Breast epithelium (tissue), 4 donors: ENCODE data around the gene BIN1. TPM values are rescaled to one million over a fixed set of nuclear protein-coding genes. Genes with fewer than 3 reads are reported as not detected.

ENCODE experiments used
- DNase-seq, 2 donors: peaks; one replicate each; pipeline ENCODE4 v3.0.0-alpha.2; 2019; ENCODE audit warnings: low spot score in 2 of 2
- H3K27ac ChIP-seq, 2 donors: fragments of 200-600 bp; sonication (generic) in 1 of 2; one replicate each; pipeline ENCODE4 v1.5.1; 2016 to 2019; ENCODE audit warnings: mild to moderate bottlenecking in 1 of 2
- H3K27me3 ChIP-seq, 2 donors: fragments of 200-600 bp; sonication (generic) in 1 of 2; one replicate each; pipeline versions ENCODE4 v1.5.1 to v1.6.0; 2017 to 2019; ENCODE audit warnings: control low read depth in 1 of 2, mild to moderate bottlenecking in 1 of 2
- H3K36me3 ChIP-seq: fragments of 200-600 bp; one replicate; pipeline ENCODE4 v1.5.1; 2019
- H3K4me1 ChIP-seq, 2 donors: fragments of 200-600 bp; sonication (generic); one replicate each; pipeline ENCODE4 v1.5.1; 2016 to 2019; ENCODE audit warnings: control low read depth in 1 of 2
- H3K4me3 ChIP-seq, 3 donors: fragments of 200-600 bp; sonication (generic); 1 replicate in 2 of 3; 2 replicates in 1 of 3; pipeline ENCODE4 v1.5.1; 2016 to 2019; ENCODE audit warnings: mild to moderate bottlenecking in 3 of 3, moderate library complexity in 2 of 3
- H3K9me3 ChIP-seq, 2 donors: fragments of 200-600 bp; sonication (generic) in 1 of 2; one replicate each; pipeline ENCODE4 v1.5.1; 2016 to 2019; ENCODE audit warnings: control low read depth in 1 of 2
- POLR2A ChIP-seq: fragments of 450-650 bp; IDR thresholded peaks from one replicate; pipeline ENCODE4 v1.6.1; 2016; ENCODE audit warnings: antibody characterized with exemption, mild to moderate bottlenecking, moderate library complexity
- POLR2AphosphoS5 ChIP-seq, 3 donors: sonication (generic); formaldehyde crosslinking; IDR thresholded peaks; one replicate each; pipeline ENCODE4 v1.6.1; 2017; ENCODE audit warnings: antibody characterized with exemption in 3 of 3
- intact Hi-C: fragments of 100-400 bp; cut with DNase I; formaldehyde crosslinking; loops from one replicate; pipeline ENCODE4 v1.15.1; 2023; ENCODE audit warnings: low total_unique reads
- total RNA-seq, 3 donors: library from RNA; depleted of rRNA; stranded (reverse); fragments of >200 nt; gene quantifications; one replicate each; pipeline ENCODE4 v1.1.0, GENCODE V29; 2016
- TF ChIP-seq, protein P1 (sequence below), 3 donors: fragments of 450-650 bp; IDR thresholded peaks; one replicate each; pipeline ENCODE4 v1.5.1; 2016 to 2017; ENCODE audit warnings: antibody characterized with exemption in 3 of 3, mild to moderate bottlenecking in 3 of 3, moderate library complexity in 3 of 3

Gene BIN1
- total RNA-seq, 3 donors from 2014 or later = 30.1 to 74.4 (median 59.3) TPM

DNA sequence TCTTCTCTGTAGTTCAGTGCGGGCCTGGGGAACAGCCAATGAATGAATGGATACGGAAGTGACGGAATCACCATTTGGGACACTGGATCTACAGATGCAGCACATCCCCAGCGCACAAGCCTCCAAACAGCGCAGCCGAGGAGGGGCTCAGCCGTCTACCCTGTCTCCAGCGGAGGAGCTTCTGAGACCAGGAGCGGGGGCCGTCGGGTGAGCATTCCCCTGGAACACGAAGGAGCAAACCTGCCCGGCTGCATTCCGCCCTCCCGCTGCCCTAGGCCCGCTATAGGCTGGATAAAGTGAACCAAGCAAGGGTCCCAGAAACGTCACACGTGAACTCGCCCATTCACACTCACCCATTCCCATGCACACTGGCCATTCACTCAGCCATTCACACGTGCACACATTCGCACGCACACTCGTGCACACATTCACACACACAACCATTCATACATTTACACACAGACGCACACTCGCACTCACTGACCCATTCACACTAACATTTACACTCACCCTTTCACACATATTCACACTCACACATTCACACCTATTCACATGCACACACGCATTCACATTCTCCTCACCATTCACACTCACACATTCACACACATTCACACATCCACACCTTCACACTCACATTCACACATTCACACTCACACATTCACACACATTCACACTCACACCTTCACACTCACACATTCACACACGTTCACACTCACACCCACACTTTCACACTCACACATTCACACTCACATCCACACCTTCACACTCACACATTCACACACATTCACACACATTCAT lies 63.4 kb downstream of the BIN1 start:
- no peak for DNase-seq
- no peak overlapping the region for H3K4me3 ChIP-seq
- intact Hi-C loops = no loop called here
- H3K27me3 ChIP-seq = no peaks in the 10 kb centered on the region
- no peak overlapping the region for H3K27ac ChIP-seq
- no peaks in the 10 kb centered on the region for H3K9me3 ChIP-seq
- H3K4me1 ChIP-seq = no peaks in the 10 kb centered on the region
- H3K36me3 ChIP-seq = no peaks in the 10 kb centered on the region
- TF ChIP-seq, protein P1, sequence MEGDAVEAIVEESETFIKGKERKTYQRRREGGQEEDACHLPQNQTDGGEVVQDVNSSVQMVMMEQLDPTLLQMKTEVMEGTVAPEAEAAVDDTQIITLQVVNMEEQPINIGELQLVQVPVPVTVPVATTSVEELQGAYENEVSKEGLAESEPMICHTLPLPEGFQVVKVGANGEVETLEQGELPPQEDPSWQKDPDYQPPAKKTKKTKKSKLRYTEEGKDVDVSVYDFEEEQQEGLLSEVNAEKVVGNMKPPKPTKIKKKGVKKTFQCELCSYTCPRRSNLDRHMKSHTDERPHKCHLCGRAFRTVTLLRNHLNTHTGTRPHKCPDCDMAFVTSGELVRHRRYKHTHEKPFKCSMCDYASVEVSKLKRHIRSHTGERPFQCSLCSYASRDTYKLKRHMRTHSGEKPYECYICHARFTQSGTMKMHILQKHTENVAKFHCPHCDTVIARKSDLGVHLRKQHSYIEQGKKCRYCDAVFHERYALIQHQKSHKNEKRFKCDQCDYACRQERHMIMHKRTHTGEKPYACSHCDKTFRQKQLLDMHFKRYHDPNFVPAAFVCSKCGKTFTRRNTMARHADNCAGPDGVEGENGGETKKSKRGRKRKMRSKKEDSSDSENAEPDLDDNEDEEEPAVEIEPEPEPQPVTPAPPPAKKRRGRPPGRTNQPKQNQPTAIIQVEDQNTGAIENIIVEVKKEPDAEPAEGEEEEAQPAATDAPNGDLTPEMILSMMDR (IDR thresholded peaks at IDR 0.05) = no peak

DNA sequence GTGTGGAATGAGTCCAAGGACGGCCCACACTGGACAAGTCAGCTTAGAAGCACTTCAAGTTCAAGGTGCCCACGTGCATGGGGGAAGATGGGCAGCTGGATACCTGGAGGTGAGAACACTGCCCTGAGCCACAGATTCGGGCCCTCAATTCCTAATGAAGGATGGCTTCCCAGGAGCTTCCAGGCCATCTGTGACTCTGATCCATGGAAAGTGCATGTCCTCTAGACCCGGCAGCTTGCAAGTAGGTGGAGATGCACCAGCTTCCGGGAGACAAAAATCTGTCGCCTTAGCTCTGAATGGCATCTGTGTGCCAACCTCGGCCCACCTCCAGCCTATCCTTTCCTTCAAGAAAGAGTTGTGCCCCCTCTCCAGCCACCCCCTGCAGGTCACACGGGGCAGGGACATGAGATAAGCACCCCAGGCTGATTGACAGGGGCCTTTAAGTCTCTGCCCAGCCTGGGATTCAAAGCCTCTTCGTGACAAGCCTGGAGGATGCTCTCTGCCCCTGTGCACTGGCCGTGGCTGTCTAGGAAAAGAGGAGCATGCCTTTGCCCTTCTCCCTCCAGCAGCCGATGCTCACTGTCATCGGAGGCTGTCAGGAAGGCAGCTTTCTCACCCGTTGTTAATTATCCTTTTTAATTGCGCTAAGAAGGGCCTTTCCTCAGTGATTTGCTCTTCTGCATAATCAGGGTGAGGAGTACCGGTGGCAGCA lies 65.5 kb downstream of the BIN1 start:
- intact Hi-C loops = no loop called here
- no peaks in the 10 kb centered on the region for H3K36me3 ChIP-seq
- DNase-seq = no peak
- no peaks in the 10 kb centered on the region for H3K4me1 ChIP-seq
- no peak overlapping the region for H3K27ac ChIP-seq
- no peak overlapping the region for H3K4me3 ChIP-seq
- H3K9me3 ChIP-seq = no peaks in the 10 kb centered on the region
- no peaks in the 10 kb centered on the region for H3K27me3 ChIP-seq
- TF ChIP-seq POLR2A (no peak), POLR2AphosphoS5 (IDR thresholded peaks at IDR 0.05) (no peak)
- TF ChIP-seq, protein P1 (IDR thresholded peaks at IDR 0.05) = no peak

DNA sequence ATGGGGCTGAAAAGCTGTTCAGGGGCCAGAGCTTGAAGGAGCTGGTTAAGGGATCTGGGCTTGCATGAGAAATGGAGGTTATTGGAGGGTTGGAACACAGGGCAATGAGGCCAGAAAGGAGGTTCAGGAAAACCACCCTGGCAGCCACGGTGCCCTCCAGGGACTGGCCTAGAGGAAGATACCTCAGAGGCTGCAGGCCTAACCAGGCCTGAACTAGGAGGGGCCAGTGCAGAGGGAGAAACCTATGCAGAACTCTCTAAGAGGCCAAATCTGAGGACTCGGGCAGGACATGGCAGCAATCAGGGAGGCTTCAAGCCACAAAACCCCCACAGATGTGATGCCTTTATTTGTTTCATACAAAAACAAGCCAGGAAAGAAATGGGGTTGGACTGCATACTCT lies 66.8 kb downstream of the BIN1 start:
- no peaks in the 10 kb centered on the region for H3K9me3 ChIP-seq
- no peaks in the 10 kb centered on the region for H3K4me1 ChIP-seq
- TF ChIP-seq, protein P1 (IDR thresholded peaks at IDR 0.05) = no peak
- TF ChIP-seq POLR2A = no peak
- no peak for TF ChIP-seq POLR2AphosphoS5 (IDR thresholded peaks at IDR 0.05)
- H3K36me3 ChIP-seq = no peaks in the 10 kb centered on the region
- DNase-seq = no peak
- H3K27me3 ChIP-seq = no peaks in the 10 kb centered on the region
- no peak overlapping the region for H3K4me3 ChIP-seq
- no peak overlapping the region for H3K27ac ChIP-seq
- intact Hi-C loops = no loop called here

DNA sequence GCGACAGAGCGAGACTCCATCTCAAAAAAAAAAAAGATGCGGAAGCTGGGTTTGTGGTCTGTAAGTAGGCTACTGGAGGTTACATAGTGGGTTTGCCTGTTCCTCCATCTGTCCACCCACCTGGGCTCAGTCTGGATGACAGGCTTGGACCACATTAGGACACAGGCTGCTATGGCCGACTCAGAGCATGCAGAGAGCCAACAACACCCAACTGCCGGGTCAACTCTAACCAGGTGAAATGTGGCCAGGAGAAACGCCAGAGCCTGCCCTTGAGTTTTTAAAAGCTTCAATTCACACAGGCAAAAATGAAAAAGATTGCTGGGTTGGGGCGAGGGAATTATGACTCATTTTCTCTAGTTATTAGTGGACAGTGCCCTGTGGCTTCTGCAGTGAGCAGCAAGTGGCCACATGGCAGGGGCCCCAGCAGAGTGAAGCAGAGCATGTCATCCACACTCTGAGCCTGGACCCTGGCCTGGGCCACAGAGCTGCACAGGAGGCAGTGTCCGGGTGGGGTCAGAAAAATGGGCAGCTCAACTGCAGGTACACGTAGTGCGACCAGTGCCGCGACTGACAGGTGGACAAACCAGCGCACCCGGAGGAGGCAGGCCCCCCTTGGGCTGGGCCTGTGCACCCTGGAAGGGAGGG lies 67.4 kb downstream of the BIN1 start:
- no peaks in the 10 kb centered on the region for H3K9me3 ChIP-seq
- DNase-seq = no peak
- H3K36me3 ChIP-seq = no peaks in the 10 kb centered on the region
- H3K27ac ChIP-seq = no peak overlapping the region
- no peaks in the 10 kb centered on the region for H3K27me3 ChIP-seq
- TF ChIP-seq POLR2A = no peak
- TF ChIP-seq, protein P1 (IDR thresholded peaks at IDR 0.05) = no peak
- no peak for TF ChIP-seq POLR2AphosphoS5 (IDR thresholded peaks at IDR 0.05)
- no peak overlapping the region for H3K4me3 ChIP-seq
- no peaks in the 10 kb centered on the region for H3K4me1 ChIP-seq
- intact Hi-C loops = no loop called here

DNA sequence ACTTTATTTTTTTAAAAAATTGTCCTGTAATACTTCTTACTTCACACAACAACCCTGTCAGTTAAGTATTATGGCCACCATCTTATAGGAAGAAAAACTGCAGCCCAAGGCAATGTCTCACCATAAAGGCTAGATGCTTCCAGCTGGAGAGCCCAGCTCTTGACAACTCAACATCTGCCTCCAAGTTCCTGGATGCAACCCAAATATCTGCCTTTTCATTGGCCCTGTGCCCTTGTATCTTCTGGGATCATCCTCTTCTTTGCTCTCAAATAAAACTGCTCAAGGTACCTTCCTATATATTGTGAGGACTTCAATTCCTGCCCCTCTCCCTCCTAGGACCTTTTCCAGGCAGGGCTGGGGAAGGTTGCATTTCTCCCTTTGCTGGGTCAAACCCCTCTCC lies 69.5 kb downstream of the BIN1 start:
- Histone ChIP-seq H3K27me3 (no peaks in the 10 kb centered on the region), H3K4me1 (no peaks in the 10 kb centered on the region), H3K36me3 (no peaks in the 10 kb centered on the region), H3K27ac (no peak overlapping the region), H3K9me3 (no peaks in the 10 kb centered on the region), H3K4me3 (no peak overlapping the region)
- TF ChIP-seq POLR2A (no peak), POLR2AphosphoS5 (IDR thresholded peaks at IDR 0.05) (no peak)
- TF ChIP-seq, protein P1 (IDR thresholded peaks at IDR 0.05) = no peak
- intact Hi-C loops = no loop called here
- no peak for DNase-seq
